Hepatocyte (in vitro differentiated cells): ENCODE data around the gene KRTAP12-2.
"Not testable (repeated sequence)": the region's sequence is repeated elsewhere in the genome, so short reads cannot be mapped to it uniquely, and the experiment has no call there.

Experiments
- EZH2 ChIP-seq: fragments of 200-600 bp; sonication (generic); IDR thresholded peaks from 2 replicates; pipeline ENCODE4 v1.6.1; 2016; ENCODE audit warnings: antibody characterized with exemption, mild to moderate bottlenecking, borderline replicate concordance
- EZH2phosphoT487 ChIP-seq: fragments of 200-600 bp; sonication (generic); IDR thresholded peaks from one replicate; pipeline ENCODE4 v1.6.1; 2018; ENCODE audit warnings: antibody characterized with exemption, mild to moderate bottlenecking, low read depth, moderate library complexity; ENCODE audit not compliant: unreplicated experiment, severe bottlenecking
- TF ChIP-seq, protein P1 (sequence below): fragments of 200-600 bp; sonication (generic); IDR thresholded peaks from 2 replicates; pipeline ENCODE4 v1.5.1; 2016; ENCODE audit warnings: antibody characterized with exemption, mild to moderate bottlenecking; ENCODE audit not compliant: poor library complexity

DNA sequence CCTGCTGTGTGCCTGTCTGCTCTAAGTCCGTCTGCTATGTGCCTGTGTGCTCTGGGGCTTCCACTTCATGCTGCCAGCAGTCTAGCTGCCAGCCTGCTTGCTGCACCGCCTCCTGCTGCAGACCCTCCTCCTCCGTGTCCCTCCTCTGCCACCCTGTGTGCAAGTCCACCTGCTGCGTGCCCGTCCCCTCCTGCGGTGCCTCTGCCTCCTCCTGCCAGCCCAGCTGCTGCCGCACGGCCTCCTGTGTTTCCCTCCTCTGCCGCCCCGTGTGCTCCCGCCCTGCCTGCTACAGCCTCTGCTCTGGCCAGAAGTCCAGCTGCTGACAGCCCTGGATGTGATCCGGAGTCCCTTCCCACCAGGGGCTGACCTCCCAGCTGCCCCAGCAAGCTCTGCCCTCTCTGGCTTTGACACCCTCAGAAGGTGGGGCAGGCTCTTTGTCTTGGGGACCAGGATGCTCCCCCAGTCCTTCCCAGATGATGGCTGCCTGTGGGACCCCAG, 28.8 kb downstream of the KRTAP12-2 start:
- TF ChIP-seq, protein P1, sequence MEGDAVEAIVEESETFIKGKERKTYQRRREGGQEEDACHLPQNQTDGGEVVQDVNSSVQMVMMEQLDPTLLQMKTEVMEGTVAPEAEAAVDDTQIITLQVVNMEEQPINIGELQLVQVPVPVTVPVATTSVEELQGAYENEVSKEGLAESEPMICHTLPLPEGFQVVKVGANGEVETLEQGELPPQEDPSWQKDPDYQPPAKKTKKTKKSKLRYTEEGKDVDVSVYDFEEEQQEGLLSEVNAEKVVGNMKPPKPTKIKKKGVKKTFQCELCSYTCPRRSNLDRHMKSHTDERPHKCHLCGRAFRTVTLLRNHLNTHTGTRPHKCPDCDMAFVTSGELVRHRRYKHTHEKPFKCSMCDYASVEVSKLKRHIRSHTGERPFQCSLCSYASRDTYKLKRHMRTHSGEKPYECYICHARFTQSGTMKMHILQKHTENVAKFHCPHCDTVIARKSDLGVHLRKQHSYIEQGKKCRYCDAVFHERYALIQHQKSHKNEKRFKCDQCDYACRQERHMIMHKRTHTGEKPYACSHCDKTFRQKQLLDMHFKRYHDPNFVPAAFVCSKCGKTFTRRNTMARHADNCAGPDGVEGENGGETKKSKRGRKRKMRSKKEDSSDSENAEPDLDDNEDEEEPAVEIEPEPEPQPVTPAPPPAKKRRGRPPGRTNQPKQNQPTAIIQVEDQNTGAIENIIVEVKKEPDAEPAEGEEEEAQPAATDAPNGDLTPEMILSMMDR = not testable (repeated sequence)
- TF ChIP-seq EZH2, EZH2phosphoT487: not testable (repeated sequence)
